CMK (cell line): ENCODE data around the gene SPATA9.

Experiments
- DNase-seq: peaks from one replicate; pipeline ENCODE4 v3.0.0-alpha.2; 2010; ENCODE audit warnings: low read depth

SPATA9 gene, protein sequence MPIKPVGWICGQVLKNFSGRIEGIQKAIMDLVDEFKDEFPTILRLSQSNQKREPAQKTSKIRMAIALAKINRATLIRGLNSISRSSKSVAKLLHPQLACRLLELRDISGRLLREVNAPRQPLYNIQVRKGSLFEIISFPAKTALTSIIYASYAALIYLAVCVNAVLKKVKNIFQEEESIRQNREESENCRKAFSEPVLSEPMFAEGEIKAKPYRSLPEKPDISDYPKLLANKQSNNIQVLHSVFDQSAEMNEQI

DNA sequence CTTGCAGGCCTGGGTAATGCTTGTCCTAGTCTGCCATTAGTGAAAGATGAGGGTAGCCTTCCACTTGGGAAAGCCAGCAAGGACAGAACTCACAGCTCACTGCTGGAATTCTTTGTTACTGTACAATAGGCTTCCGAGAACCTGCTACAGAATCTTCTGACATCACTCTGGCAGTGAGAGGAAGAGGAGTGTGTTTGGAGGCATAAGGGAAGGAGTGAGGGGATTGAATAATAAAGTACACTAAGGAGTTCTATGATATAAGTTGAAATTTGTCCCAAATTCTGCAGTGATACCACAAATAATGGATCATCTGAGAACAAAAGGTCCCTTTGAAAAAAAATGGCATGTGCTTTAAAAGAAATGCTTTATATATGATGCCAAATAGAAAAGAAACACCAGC is at the start of gene SPATA9:
SPATA9 (minus strand) TSS at position 101 of the 400 bp plus-strand sequence. CDS start 137 bp downstream, outside the sequence.
- no peak for DNase-seq

DNA sequence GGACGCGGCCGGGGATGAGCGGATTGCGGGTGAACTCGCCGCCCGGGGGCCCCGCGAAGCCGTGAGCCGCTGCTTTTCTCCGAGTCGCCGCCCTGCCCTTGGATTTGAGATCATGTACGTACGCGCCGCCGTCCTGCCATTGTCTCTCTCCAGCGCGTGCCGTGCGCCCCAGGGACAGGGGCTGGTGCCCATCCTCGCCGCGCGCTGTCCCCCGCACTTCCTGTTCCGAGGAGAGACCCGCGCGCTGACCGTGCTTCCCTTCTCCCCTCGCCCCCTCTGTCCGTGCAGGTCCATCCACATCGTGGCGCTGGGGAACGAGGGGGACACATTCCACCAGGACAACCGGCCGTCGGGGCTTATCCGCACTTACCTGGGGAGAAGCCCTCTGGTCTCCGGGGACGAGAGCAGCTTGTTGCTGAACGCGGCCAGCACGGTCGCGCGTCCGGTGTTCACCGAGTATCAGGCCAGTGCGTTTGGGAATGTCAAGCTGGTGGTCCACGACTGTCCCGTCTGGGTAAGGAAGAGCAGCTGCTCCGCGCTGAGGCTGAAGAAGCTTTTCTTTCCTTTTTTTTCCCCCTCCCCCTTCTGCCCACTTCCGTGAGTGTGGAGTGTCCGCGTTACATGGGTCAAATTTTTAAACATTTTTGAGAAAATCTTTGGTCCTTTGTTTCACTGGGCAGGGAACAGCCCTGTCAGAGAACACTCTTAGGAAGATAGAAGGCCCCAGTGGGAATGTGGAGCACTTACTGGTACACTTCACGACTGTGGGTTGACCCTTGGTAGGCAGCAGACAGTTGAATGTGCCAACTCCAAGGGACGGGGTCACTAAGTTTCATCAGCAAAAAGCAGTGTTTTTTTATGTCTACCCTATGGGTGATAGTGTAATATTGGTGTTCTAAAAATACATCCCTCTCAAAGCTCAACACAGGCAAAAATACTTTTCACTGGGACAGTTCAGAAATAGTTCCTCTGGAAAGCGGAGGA is 49.1 kb upstream of the SPATA9 start:
- no peak for DNase-seq

DNA sequence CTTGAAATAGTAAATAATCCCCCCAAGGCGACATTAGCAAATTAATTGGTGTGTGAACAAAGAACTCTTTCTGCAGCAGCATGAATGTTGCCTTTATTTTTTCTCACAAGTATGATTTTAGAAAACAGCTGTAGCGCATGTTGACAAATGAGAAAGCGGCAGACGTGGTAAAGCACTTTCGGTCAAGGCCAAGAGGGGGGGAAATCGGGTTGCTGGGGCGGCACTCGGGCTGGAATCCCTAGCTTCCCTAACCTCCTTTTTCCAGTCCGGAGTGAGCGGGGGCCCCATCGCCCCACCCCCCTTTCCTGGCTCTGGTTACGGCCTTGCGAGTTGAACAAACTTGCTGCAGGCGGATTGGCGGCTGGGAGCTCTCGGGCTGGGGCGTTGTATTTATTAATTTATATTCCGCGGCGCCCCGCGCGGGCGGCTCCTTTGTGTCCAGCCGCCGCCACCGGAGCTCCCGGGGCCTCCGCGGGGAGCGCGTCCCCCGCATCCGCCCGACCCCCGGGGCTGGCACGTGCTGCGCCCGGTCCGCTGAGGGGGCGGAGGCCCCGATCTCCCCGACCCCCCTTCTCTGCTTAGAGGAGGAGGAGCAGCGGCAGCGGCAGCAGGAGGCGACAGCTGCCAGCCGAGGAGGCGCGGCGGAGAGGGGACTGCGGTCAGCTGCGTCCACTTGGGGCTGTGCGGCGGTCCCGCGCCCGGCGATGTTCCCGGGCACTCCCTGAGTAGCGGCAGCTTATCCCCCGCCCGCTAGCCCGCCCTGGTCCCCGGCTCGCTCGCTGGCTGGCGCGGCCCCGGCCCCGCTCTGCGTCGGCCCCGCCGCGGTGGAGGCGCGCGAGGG is 48.2 kb upstream of the SPATA9 start, which contains the start of gene RHOBTB3:
RHOBTB3 (plus strand) TSS at position 607 of the 841 bp plus-strand sequence. CDS start 347 bp downstream, outside the sequence.
- DNase-seq, result no peak

- DNase-seq, result no peak
Observed at GRCh38 chr5:95730011-95730700, 47.4 kb upstream of the SPATA9 start.

DNA sequence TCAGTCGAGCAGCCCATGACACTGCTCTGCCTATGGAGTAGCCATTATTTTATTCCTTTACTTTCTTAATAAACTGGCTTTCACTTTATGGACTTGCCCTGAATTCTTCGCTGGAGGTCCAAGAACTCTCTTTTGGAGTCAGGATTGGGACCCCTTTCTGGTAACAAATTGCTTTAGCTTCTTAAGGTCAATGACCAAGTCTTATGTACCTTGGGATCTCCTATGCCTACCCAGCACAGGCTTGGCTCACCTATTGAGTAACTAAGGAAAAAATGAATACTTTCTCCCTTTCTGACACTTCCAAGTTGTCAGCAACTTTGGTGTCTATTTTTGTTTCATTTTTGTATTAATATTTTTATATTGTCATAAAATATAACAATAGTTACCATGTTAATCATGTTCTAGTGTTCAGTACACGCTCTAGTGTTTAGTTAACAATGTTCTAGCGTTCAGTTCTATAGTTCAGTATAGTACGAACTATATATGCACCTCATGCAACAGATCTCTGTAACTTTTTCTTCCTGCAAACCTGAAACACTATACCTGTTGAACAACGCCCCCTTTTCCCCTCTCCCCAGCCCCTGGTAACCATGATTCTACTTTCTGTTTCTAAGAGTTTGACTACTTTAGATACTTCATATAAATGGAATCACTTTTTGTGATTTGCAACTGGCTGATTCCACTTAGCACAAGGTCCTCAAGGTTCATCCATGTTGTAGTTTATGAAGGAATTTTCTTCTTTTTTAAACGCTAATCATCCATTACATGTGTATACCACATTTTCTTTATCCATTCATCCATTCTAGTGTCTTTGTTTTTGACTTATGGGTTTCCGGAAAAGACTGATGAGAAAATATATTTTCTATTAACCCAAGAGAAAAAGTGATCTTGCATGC is 46.6 kb upstream of the SPATA9 start:
- no peak for DNase-seq

- no peak for DNase-seq
Observed at GRCh38 chr5:95728494-95729114, 45.8 kb upstream of the SPATA9 start.

DNA sequence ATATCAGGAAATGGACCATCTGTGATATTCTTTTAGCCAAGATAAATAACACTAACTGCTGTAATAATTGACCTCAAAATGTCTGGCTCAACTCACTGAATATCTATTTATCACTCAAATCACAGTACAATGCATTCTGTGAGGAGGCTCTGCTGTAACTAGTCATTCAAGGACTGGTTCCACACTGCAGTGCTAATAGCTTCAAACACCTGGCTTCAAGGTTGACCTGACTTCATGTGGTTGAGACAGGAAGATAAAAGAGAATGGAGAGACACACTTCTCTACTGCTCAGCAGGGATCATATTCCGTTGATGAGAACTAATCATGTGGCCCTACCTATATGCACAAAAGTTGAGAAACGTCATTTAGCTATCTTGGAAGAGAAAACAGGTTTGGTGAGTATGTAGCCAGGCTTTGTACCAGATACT is 45.0 kb upstream of the SPATA9 start:
- DNase-seq, result no peak

DNA sequence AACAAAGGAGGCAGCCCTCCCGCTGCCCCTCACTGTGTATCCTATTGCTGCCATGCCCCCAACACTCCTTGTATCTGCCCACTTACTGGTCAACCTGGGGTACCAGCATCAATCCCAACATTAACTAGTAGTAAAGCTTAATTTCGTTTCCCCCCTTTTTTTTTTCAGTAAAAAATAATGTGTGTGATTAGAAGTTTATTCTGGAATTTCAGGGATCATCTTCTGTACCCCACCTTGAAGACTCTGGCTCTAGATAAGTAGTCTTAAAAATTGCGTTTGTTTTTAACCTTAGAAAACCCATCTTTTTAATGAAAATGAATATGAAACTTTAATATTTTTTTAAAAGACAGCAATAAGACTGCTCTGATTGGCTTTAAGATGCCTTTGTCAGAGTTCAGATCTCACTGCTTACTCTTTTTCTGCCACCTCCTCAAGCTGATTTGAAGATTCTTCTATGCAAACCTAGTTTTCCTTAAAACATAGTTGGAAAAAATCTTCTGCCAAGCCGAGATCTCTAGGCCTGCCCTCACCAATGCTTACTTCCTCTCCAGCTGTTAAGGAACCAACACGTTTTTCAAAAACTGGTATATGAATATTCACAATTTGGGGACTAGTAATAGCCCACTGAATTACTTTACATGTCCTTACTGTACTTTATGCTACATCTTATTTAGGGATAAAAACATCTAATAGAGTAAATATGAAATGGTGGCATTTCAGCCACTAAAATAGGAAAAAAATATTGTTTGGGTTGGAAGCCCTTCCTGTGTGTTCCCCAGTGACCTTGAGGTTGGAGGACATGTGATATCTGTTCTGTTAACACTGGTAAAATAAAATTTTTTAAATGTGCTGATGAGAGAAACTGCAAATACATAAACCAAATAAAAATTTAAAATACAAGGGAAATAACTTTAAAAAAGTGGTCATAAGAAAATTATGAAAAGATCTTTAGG is 44.3 kb upstream of the SPATA9 start:
- no peak for DNase-seq

DNA sequence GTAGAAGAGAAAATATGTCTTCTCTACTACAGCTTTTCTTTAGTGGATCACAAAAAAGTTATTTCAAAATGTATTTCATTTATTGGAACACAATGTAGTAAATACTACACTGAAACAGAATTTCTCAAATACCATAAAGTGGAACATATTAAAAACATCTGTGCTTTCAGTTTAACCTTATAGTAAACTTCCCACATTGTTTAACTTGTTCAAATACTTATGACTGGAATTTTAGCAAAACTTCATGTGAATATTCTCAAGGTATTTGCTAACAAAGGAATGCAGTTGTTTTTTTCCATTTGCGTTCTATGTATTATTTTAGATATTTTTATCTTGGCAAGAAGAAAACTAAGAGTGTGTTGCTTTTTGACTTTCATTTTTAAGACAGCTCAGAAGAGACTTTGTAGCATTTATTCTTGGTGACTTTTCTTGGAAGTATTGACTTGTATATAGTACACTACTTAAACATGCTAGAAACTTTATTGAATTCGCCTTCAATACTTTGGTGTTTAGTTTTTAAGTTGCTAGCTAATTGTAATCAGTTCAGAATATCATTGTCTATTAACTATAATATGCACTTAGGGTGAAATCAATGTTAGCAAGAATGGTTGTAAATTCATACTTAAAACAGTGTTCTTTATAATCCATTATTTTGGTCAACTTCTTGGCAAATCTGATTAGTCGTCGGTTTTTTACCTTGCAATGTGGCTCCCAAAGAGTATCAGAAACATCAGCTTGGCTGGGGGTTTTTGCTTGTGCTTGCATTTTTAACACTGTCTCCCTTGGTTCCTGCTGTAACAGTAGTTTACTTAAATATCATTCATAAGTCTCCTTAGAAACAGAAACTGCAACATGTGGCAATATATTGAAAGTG is 43.4 kb upstream of the SPATA9 start:
- DNase-seq, result no peak

GRCh38 chr5:95725071-95725820 is 42.5 kb upstream of the SPATA9 start:
- DNase-seq, result no peak

DNA sequence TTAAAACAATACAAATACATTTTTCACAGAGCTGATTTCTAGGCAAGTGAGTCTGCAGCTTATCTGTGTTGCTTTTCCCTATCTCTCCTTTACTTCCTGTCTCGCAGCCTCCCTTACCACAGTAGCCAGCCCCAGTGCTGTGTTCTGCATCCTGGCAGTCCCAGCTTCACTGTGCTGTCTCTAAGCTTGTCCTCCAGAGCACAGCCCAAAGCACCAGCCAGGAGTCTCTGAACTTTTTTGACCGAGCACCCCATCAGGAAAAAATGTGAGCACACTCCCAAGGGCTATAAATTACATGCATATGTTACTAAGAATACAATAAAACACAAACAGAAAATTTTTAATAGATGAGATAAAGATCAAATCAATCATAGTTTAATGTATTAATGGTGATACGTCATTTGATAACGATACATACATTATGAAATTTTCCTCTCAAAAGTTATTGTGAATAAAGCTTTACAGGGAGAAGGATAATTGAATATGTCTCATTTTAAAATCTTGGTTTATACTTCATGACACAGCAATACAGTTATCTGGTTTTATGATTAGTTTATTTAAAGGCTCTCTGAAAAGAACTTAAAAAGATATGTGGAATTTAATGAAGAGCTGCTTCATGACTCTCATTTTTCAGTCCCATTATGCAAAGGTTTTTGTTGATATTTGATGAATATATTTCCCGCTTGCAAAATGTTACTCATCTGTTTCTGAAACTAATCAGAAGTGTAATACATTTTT is 41.0 kb upstream of the SPATA9 start:
- DNase-seq, result no peak

DNA sequence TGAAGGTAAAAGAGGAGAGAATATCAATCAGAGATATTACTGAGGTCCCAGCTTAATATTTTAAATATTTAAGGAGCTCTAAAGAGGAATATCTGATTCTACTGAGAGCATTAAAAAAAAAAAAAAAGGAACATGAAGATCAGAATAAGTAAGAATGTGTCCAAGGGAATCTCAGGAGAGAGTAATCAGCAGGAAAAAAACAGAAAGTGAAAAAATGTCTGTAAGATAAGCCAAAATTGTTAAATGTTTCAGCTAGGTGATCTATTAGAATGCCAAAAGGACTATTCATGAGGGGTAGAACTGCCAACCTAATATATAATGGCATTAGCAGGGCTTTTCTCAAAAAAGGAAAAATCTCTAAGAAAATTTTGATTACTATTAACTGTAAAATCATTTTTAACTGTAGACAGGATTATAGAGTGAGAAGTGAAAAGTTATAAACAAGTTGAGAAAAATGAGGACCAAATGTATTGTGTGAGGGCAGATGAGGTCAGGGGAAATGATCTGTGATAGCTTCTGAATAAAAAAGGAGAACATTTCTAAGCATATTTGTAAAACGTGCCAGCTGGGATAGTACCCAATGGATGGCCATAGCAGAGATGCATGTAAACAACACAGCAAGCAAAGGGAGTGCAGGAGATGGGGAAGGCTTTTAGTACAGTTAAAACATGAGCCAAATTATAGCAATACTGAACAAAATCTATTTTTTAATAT is 38.9 kb upstream of the SPATA9 start:
- DNase-seq, result no peak

- DNase-seq, result no peak
Observed at GRCh38 chr5:95720094-95720786, 37.4 kb upstream of the SPATA9 start.

DNA sequence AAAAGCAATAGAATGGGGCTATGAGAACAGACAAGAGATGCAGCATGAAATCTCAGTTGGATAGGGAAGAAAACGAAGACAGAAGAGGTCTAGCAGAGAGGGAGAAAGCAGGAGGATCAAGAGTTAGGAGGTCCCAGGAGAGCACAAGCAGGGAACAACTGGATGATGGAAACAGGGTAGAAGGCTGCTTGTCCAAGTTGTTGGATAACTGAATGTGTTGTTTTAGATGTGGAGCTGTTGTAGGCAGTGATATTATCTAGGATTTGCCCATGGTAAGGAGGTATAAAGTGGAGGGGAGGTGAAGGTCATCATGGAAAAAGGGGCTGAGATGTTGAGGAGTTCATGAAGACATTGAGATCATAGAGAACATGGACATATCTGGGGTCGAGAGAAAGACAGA is 35.9 kb upstream of the SPATA9 start:
- no peak for DNase-seq

GRCh38 chr5:95718203-95718602 is 35.4 kb upstream of the SPATA9 start:
- no peak for DNase-seq
